Upper lobe of left lung (tissue), 6 donors: Measurements from ENCODE around the gene PIP5K1C. TPM values are rescaled to one million over a fixed set of nuclear protein-coding genes. Genes with fewer than 3 reads are reported as not detected.

Experiments used
- ATAC-seq, 2 donors: fragments of 200-7000 bp; cut with Tn5 transposase; one replicate each; pipeline ENCODE4 v1.9.1; 2022; ENCODE audit warnings: mild to moderate bottlenecking in 2 of 2, moderate library complexity in 2 of 2; ENCODE audit not compliant: low FRiP score in 2 of 2
- DNase-seq, 2 donors: peaks; one replicate each; pipeline ENCODE4 v3.0.0-alpha.2; 2019 to 2020
- H3K27ac ChIP-seq, 4 donors: fragments of 200-600 bp; sonication (generic); one replicate each; pipeline ENCODE4 v1.5.1; 2016 to 2019
- H3K27me3 ChIP-seq, 4 donors: fragments of 200-600 bp; sonication (generic); one replicate each; pipeline ENCODE4 v1.5.1; 2017 to 2019
- H3K36me3 ChIP-seq, 4 donors: fragments of 200-600 bp; sonication (generic); one replicate each; pipeline ENCODE4 v1.5.1; 2016 to 2019
- H3K4me1 ChIP-seq, 4 donors: fragments of 200-600 bp; sonication (generic); one replicate each; pipeline ENCODE4 v1.5.1; 2018 to 2019
- H3K4me3 ChIP-seq, 4 donors: fragments of 200-600 bp; sonication (generic); one replicate each; pipeline ENCODE4 v1.5.1; 2017 to 2019; ENCODE audit warnings: mild to moderate bottlenecking in 2 of 4, moderate library complexity in 1 of 4
- H3K9me3 ChIP-seq, 4 donors: fragments of 200-600 bp; sonication (generic); one replicate each; pipeline ENCODE4 v1.5.1; 2018 to 2019
- EP300 ChIP-seq, 4 donors: sonication (generic); formaldehyde crosslinking; IDR thresholded peaks; one replicate each; pipeline ENCODE4 v1.5.1; 2017; ENCODE audit warnings: antibody characterized with exemption in 4 of 4, control low read depth in 2 of 4
- POLR2A ChIP-seq, 4 donors: fragments of 450-650 bp; IDR thresholded peaks; one replicate each; pipeline ENCODE4 v1.5.1; 2016 to 2017; ENCODE audit warnings: antibody characterized with exemption in 4 of 4, mild to moderate bottlenecking in 2 of 4
- POLR2AphosphoS5 ChIP-seq, 2 donors: sonication (generic); formaldehyde crosslinking; IDR thresholded peaks; one replicate each; pipeline ENCODE4 v1.5.1; 2017; ENCODE audit warnings: antibody characterized with exemption in 2 of 2
- WGBS, 2 donors: methylation state at CpG; one replicate each; pipeline ENCODE4 v1.1.5; 2017 to 2018; 5-methylcytosine and 5-hydroxymethylcytosine counted together
- total RNA-seq, 6 donors: library from RNA; depleted of rRNA in 4 of 6; stranded (reverse); fragments of >200 nt in 4 of 6; gene quantifications; one replicate each; pipeline versions ENCODE4 v1.1.0 to v1.2.1, GENCODE V29; 2016 to 2021
- TF ChIP-seq, protein P1 (sequence below), 6 experiments: fragments of 450-650 bp in 4 of 6; fragments of 200-600 bp in 2 of 6; sonication (generic) in 2 of 6; IDR thresholded peaks; one replicate each; pipeline ENCODE4 v1.5.1; 2016 to 2019; ENCODE audit warnings: antibody characterized with exemption in 6 of 6
- donor health status: DM: no; HTN: no; CAD: no; lungs with moderate emphysema.
- donor health status: DM: no; HTN: yes; CAD: no; lungs with severe emphysema.

The PIP5K1C gene
- total RNA-seq, 6 donors from 2014 or later: 24.6 to 64.1 (median 43.1) TPM

- Histone ChIP-seq H3K36me3 (peaks cover 6 to 39% (median 27%) of the 10 kb centered on the region in 4 donors), H3K9me3 (no peaks in the 10 kb centered on the region), H3K27me3 (no peaks in the 10 kb centered on the region), H3K4me3 (no peak overlapping the region), H3K27ac (peak overlapping the region; percentile 70 to 90 (median 80)), H3K4me1 (peaks cover 36 to 60% (median 38%) of the 10 kb centered on the region in 4 donors)
- 72 to 73% methylated on average over 16 to 23 of the region's 24 CpGs for WGBS, 2 donors
- no peak for ATAC-seq
- TF ChIP-seq, protein P1, sequence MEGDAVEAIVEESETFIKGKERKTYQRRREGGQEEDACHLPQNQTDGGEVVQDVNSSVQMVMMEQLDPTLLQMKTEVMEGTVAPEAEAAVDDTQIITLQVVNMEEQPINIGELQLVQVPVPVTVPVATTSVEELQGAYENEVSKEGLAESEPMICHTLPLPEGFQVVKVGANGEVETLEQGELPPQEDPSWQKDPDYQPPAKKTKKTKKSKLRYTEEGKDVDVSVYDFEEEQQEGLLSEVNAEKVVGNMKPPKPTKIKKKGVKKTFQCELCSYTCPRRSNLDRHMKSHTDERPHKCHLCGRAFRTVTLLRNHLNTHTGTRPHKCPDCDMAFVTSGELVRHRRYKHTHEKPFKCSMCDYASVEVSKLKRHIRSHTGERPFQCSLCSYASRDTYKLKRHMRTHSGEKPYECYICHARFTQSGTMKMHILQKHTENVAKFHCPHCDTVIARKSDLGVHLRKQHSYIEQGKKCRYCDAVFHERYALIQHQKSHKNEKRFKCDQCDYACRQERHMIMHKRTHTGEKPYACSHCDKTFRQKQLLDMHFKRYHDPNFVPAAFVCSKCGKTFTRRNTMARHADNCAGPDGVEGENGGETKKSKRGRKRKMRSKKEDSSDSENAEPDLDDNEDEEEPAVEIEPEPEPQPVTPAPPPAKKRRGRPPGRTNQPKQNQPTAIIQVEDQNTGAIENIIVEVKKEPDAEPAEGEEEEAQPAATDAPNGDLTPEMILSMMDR (IDR thresholded peaks at IDR 0.05): no peak
- no peak for TF ChIP-seq POLR2AphosphoS5 (IDR thresholded peaks at IDR 0.05)
- no peak for TF ChIP-seq POLR2A (IDR thresholded peaks at IDR 0.05)
- no peak for TF ChIP-seq EP300 (IDR thresholded peaks at IDR 0.05)
- no peak for DNase-seq
Measured at GRCh38 chr19:3609779-3610719, 90.2 kb downstream of the PIP5K1C start.

- ATAC-seq (no peak), DNase-seq (peak; percentile 38 to 83)
- Histone ChIP-seq H3K36me3 (peaks cover 6 to 32% (median 27%) of the 10 kb centered on the region in 4 donors), H3K4me1 (peaks cover 44 to 66% (median 48%) of the 10 kb centered on the region in 4 donors), H3K9me3 (no peaks in the 10 kb centered on the region), H3K4me3 (no peak overlapping the region), H3K27me3 (no peaks in the 10 kb centered on the region), H3K27ac (peak overlapping the region; percentile 70 to 90 (median 80))
- 19 to 42% methylated on average over 5 to 16 of the region's 21 CpGs for WGBS, 2 donors
- TF ChIP-seq POLR2AphosphoS5 (IDR thresholded peaks at IDR 0.05): no peak
- TF ChIP-seq EP300 (IDR thresholded peaks at IDR 0.05): peak in 1 of 4 donors; percentile 20
- TF ChIP-seq, protein P1 (IDR thresholded peaks at IDR 0.05): no peak
Measured at GRCh38 chr19:3608750-3609322, 91.4 kb downstream of the PIP5K1C start.

DNA sequence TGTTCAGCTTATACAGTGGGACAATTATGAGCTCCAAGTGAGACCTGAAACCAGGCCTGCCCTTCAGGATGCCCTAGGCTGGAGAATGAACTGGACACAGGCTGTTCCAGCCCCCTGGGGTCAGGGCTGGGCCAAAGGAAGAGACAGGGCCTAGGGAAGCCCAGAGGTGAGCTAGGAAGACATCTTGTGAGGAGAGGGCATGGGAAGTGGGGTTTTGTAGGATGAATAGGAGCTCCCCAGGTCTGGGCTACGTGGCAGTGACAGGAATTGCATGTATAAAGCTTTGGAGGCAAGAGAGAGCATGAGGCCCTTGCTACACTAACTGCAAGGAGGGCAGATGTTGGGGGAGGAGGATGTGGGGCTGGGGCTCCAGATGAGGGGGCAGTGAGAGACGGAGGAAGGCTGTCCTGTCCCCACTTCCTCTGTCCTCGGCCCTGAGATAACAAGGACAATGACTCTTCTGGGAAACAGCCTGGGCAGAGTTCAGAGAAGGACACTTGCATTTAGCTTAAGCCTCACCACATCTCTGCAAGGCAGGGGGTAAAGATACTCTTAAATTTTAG is 92.1 kb downstream of the PIP5K1C start:
- TF ChIP-seq EP300 (IDR thresholded peaks at IDR 0.05) (peak in 2 of 4 donors; percentile 16), POLR2AphosphoS5 (IDR thresholded peaks at IDR 0.05) (no peak)
- no peak for DNase-seq
- Histone ChIP-seq H3K36me3 (peaks cover 6 to 26% (median 24%) of the 10 kb centered on the region in 4 donors), H3K4me1 (peaks cover 44 to 66% (median 50%) of the 10 kb centered on the region in 4 donors), H3K9me3 (no peaks in the 10 kb centered on the region), H3K27ac (peak overlapping the region; percentile 70 to 90 (median 80)), H3K4me3 (peak overlapping the region in 2 of 4 donors; percentile 58 to 63), H3K27me3 (no peaks in the 10 kb centered on the region)
- ATAC-seq: no peak
- 29 to 33% methylated on average over 3 of the region's 3 CpGs for WGBS, 2 donors

- ATAC-seq: peak in 1 of 2 donors; percentile 63
Measured at GRCh38 chr19:3607303-3608078, 92.8 kb downstream of the PIP5K1C start.

More at GRCh38 chr19:3607303-3608078, 92.8 kb downstream of the PIP5K1C start:
- no peaks in the 10 kb centered on the region for H3K27me3 ChIP-seq
- H3K4me1 ChIP-seq: peaks cover 44 to 63% (median 50%) of the 10 kb centered on the region in 4 donors
- peak in 1 of 2 donors; percentile 53 for DNase-seq
- TF ChIP-seq POLR2A (IDR thresholded peaks at IDR 0.05): peak in 2 of 4 donors; percentile 22 to 50
- peak in 1 of 4 donors; percentile 17 for TF ChIP-seq EP300 (IDR thresholded peaks at IDR 0.05)
- TF ChIP-seq, protein P1 (IDR thresholded peaks at IDR 0.05): no peak
- peak in 1 of 2 donors; percentile 67 for TF ChIP-seq POLR2AphosphoS5 (IDR thresholded peaks at IDR 0.05)
- H3K36me3 ChIP-seq: peaks cover 6 to 19% (median 17%) of the 10 kb centered on the region in 4 donors
- peak overlapping the region; percentile 70 to 90 (median 80) for H3K27ac ChIP-seq
- H3K4me3 ChIP-seq: peak overlapping the region; percentile 57 to 63 (median 60)
- no peaks in the 10 kb centered on the region for H3K9me3 ChIP-seq
- 16 to 22% methylated on average over 17 to 22 of the region's 22 CpGs for WGBS, 2 donors
